Cortex of kidney (tissue), 1 donor: Measurements from ENCODE around the gene PHB1.

Source experiments
- DNase-seq: peaks from one replicate; lab custom pipeline; 2025; lab: John Stamatoyannopoulos, UW

PHB1 gene

GRCh38 chr17:49414622-49415350 lies at the start of gene PHB1:
PHB1 (minus strand) TSS chr17:49414882; CDS start chr17:49413264, 1,618 bp downstream.
- no peak for DNase-seq

- no peak for DNase-seq
These were observed 49.4 kb upstream of the PHB1 start for GRCh38 chr17:49464049-49464448.

GRCh38 chr17:49461580-49461979 lies 46.9 kb upstream of the PHB1 start:
- no peak for DNase-seq

GRCh38 chr17:49460401-49460800 lies 45.7 kb upstream of the PHB1 start:
- DNase-seq: no peak

GRCh38 chr17:49459401-49459984 lies 44.8 kb upstream of the PHB1 start:
- no peak for DNase-seq

- DNase-seq: no peak
These were observed 43.2 kb upstream of the PHB1 start for GRCh38 chr17:49457564-49458535.

- DNase-seq: no peak
These were observed 41.7 kb upstream of the PHB1 start for GRCh38 chr17:49456183-49456965.

- DNase-seq: no peak
These were observed 40.7 kb upstream of the PHB1 start for GRCh38 chr17:49455272-49455861.

- DNase-seq: no peak
These were observed 39.4 kb upstream of the PHB1 start for GRCh38 chr17:49454050-49454449.

GRCh38 chr17:49452661-49453060 lies 38.0 kb upstream of the PHB1 start:
- DNase-seq: no peak

GRCh38 chr17:49452201-49452600 lies 37.5 kb upstream of the PHB1 start:
- DNase-seq: no peak

- no peak for DNase-seq
These were observed 36.1 kb upstream of the PHB1 start for GRCh38 chr17:49450735-49451134.

GRCh38 chr17:49450181-49450580 lies 35.5 kb upstream of the PHB1 start:
- no peak for DNase-seq

GRCh38 chr17:49447628-49448302 lies 33.1 kb upstream of the PHB1 start:
- DNase-seq: no peak

GRCh38 chr17:49445591-49445990 lies 30.9 kb upstream of the PHB1 start:
- DNase-seq: no peak

- no peak for DNase-seq
These were observed 29.7 kb upstream of the PHB1 start for GRCh38 chr17:49444384-49444783.

GRCh38 chr17:49443862-49444261 lies 29.2 kb upstream of the PHB1 start:
- DNase-seq: no peak

- DNase-seq: no peak
These were observed 27.4 kb upstream of the PHB1 start for GRCh38 chr17:49442041-49442440.

GRCh38 chr17:49441578-49441977 lies 26.9 kb upstream of the PHB1 start:
- no peak for DNase-seq

- DNase-seq: no peak
These were observed 25.9 kb upstream of the PHB1 start for GRCh38 chr17:49440581-49440980.
